ENCODE measurements around the gene ADAD2. TPM values are rescaled to one million over a fixed set of nuclear protein-coding genes. Genes with fewer than 3 reads are reported as not detected.

ADAD2 gene
- total and polyA plus RNA-seq, 12 donors: 0.12 to 11.6 (median 0.63) TPM; not detected in 3

- H3K27me3 ChIP-seq: no peaks in the 10 kb centered on the region
- H3K36me3 ChIP-seq (replicated peaks in 1 of 2): no peaks in the 10 kb centered on the region
- 71 to 90% (median 83%) methylated on average over 6 to 10 of the region's 10 CpGs for WGBS, 4 donors
- TF ChIP-seq POLR2A (IDR thresholded peaks at IDR 0.05): no peak
- TF ChIP-seq CTCF (IDR thresholded peaks at IDR 0.05): no peak
- H3K27ac ChIP-seq: no peak overlapping the region
- no peaks in the 10 kb centered on the region for H3K4me1 ChIP-seq (replicated peaks in 1 of 2)
- H3K4me3 ChIP-seq: no peak overlapping the region
- no peaks in the 10 kb centered on the region for H3K9me3 ChIP-seq (replicated peaks in 1 of 3)
- DNase-seq: no peak
- intact Hi-C loops (cut with DNase I): no loop called here
Observed at GRCh38 chr16:84161037-84161436, 29.9 kb upstream of the ADAD2 start.

- DNase-seq: no peak
- TF ChIP-seq POLR2A (IDR thresholded peaks at IDR 0.05) (no peak), CTCF (IDR thresholded peaks at IDR 0.05) (no peak)
- Histone ChIP-seq H3K27me3 (no peaks in the 10 kb centered on the region), H3K9me3 (replicated peaks in 1 of 3) (no peaks in the 10 kb centered on the region), H3K4me3 (no peak overlapping the region), H3K4me1 (replicated peaks in 1 of 2) (no peaks in the 10 kb centered on the region), H3K36me3 (replicated peaks in 1 of 2) (no peaks in the 10 kb centered on the region), H3K27ac (no peak overlapping the region)
- intact Hi-C loops (cut with DNase I): no loop called here
- 57 to 63% (median 59%) methylated on average over 3 of the region's 3 CpGs for WGBS, 4 donors
Observed at GRCh38 chr16:84161801-84162200, 29.2 kb upstream of the ADAD2 start.

- WGBS, 4 donors: 83 to 95% (median 92%) methylated on average over 7 of the region's 7 CpGs
- intact Hi-C loops (cut with DNase I): no loop called here
- Histone ChIP-seq H3K36me3 (replicated peaks in 1 of 2) (no peaks in the 10 kb centered on the region), H3K27ac (no peak overlapping the region), H3K4me3 (no peak overlapping the region), H3K27me3 (no peaks in the 10 kb centered on the region), H3K9me3 (replicated peaks in 1 of 3) (no peaks in the 10 kb centered on the region), H3K4me1 (replicated peaks in 1 of 2) (no peaks in the 10 kb centered on the region)
- TF ChIP-seq CTCF (IDR thresholded peaks at IDR 0.05) (no peak), POLR2A (IDR thresholded peaks at IDR 0.05) (no peak)
- DNase-seq: no peak
Observed at GRCh38 chr16:84165746-84166145, 25.2 kb upstream of the ADAD2 start.

- no peaks in the 10 kb centered on the region for H3K4me1 ChIP-seq (replicated peaks in 1 of 2)
- WGBS, 4 donors: 61 to 82% (median 77%) methylated on average over 13 of the region's 13 CpGs
- H3K36me3 ChIP-seq (replicated peaks in 1 of 2): no peaks in the 10 kb centered on the region
- H3K27me3 ChIP-seq: no peaks in the 10 kb centered on the region
- intact Hi-C loops (cut with DNase I): no loop called here
- H3K9me3 ChIP-seq (replicated peaks in 1 of 3): no peaks in the 10 kb centered on the region
- H3K4me3 ChIP-seq: no peak overlapping the region
- no peak for DNase-seq
- no peak overlapping the region for H3K27ac ChIP-seq
- TF ChIP-seq POLR2A (IDR thresholded peaks at IDR 0.05): no peak
- TF ChIP-seq CTCF (IDR thresholded peaks at IDR 0.05): no peak
Observed at GRCh38 chr16:84166796-84167695, 23.9 kb upstream of the ADAD2 start.
